Measurements from ENCODE around the gene TPSG1.
"Not testable (repeated sequence)": the region's sequence is repeated elsewhere in the genome, so short reads cannot be mapped to it uniquely, and the experiment has no call there.

Gene TPSG1

GRCh38 chr16:1245452-1246020 is 20.5 kb upstream of the TPSG1 start:
- no peaks in the 10 kb centered on the region for H3K9me3 Mint-ChIP-seq

DNA sequence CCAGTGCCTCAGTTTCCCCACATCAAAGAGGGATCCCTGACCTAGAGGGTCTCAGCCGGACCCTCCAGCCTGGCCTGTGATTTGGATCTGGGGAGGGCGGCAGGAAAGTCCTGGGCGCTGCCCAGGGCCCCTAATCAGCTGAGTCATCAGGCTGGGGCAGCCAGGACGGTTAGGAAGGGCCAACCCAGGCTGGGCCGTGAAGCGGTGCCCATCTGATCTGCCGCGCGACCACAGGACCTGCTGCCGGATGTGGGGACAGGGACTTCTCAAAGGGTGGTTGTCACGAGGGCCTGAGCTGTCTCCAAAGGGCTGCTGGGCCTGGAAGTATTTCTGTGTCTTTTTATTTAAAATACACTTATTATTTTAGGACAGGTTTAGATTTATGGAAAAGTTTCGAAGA is 19.8 kb upstream of the TPSG1 start:
- H3K9me3 Mint-ChIP-seq: no peaks in the 10 kb centered on the region
- TF ChIP-seq, protein P1, sequence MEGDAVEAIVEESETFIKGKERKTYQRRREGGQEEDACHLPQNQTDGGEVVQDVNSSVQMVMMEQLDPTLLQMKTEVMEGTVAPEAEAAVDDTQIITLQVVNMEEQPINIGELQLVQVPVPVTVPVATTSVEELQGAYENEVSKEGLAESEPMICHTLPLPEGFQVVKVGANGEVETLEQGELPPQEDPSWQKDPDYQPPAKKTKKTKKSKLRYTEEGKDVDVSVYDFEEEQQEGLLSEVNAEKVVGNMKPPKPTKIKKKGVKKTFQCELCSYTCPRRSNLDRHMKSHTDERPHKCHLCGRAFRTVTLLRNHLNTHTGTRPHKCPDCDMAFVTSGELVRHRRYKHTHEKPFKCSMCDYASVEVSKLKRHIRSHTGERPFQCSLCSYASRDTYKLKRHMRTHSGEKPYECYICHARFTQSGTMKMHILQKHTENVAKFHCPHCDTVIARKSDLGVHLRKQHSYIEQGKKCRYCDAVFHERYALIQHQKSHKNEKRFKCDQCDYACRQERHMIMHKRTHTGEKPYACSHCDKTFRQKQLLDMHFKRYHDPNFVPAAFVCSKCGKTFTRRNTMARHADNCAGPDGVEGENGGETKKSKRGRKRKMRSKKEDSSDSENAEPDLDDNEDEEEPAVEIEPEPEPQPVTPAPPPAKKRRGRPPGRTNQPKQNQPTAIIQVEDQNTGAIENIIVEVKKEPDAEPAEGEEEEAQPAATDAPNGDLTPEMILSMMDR (IDR thresholded peaks at IDR 0.05; ENCODE audit: unreplicated experiment in 3 of 3): no peak

More at GRCh38 chr16:1245452-1246020, 20.5 kb upstream of the TPSG1 start:
- Mint-ChIP-seq H3K27ac (no peak overlapping the region), H3K4me3 (no peak overlapping the region), H3K27me3 (ENCODE audit: low read depth) (peaks cover 18% of the 10 kb centered on the region), H3K36me3 (ENCODE audit: low read depth) (no peaks in the 10 kb centered on the region), H3K4me1 (no peaks in the 10 kb centered on the region)
- TF ChIP-seq, protein P1 (IDR thresholded peaks at IDR 0.05; ENCODE audit: unreplicated experiment in 3 of 3): no peak

DNA sequence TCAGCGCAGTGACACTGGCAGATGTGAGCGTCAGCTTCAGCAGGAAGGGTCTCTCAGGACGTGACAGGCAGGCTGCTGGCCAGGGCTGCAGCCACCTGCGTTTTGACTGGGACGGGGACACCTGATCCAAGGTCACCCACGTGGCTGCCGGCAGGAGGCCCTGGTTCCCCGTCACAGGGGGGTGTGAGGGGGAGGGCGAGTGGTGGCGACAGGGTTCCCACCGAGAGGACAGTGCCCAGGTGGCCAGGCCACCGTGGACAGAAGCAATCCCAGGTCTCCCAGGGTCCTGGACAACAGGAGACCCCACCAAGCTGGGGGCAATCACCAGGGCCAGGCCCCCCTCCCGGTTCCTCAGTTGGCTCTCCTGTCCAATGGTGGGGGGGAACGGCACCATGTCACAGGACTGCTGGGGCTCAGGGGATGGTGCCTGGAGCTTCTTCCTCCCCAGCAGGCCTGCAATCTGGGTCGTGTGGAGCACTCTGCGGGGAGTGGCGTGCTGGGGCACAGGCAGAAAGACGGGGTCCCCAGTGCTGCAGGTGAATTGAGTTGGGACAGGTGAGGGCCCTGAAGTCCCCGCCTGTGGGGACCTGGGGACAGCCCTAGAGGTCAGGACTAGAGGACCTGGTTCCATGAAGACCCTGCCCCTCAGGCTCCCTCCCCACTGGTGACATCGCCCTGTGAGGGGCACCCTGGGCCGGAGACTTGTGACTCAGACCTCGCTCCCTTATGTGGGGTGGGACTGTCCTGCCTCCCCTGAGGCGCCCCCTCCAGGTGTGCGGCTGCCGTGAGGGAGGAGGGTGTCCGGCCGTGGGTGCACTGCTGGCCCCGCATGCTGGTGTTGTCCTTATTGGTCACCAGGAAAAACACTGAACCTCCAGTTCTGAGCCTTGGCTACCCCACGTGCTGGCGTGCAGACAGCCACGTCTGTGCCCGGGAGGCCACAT is 19.1 kb upstream of the TPSG1 start:
- not testable (repeated sequence) for H3K27ac Mint-ChIP-seq; H3K4me1 Mint-ChIP-seq; H3K4me3 Mint-ChIP-seq; H3K9me3 Mint-ChIP-seq; H3K36me3 Mint-ChIP-seq (ENCODE audit: low read depth)
- peaks cover 18% of the 10 kb centered on the region for H3K27me3 Mint-ChIP-seq (ENCODE audit: low read depth)

More for the DNA sequence above, 19.8 kb upstream of the TPSG1 start:
- no peak overlapping the region for H3K4me3 Mint-ChIP-seq
- H3K27me3 Mint-ChIP-seq (ENCODE audit: low read depth): peaks cover 18% of the 10 kb centered on the region
- H3K27ac Mint-ChIP-seq: no peak overlapping the region
- no peaks in the 10 kb centered on the region for H3K4me1 Mint-ChIP-seq
- no peaks in the 10 kb centered on the region for H3K36me3 Mint-ChIP-seq (ENCODE audit: low read depth)

GRCh38 chr16:1243363-1243762 is 18.3 kb upstream of the TPSG1 start:
- H3K9me3 Mint-ChIP-seq; H3K4me3 Mint-ChIP-seq; H3K27ac Mint-ChIP-seq; H3K4me1 Mint-ChIP-seq; H3K36me3 Mint-ChIP-seq (ENCODE audit: low read depth): not testable (repeated sequence)
- H3K27me3 Mint-ChIP-seq (ENCODE audit: low read depth): peaks cover 18% of the 10 kb centered on the region

- H3K27me3 Mint-ChIP-seq (ENCODE audit: low read depth); H3K9me3 Mint-ChIP-seq; H3K27ac Mint-ChIP-seq; H3K4me3 Mint-ChIP-seq; H3K4me1 Mint-ChIP-seq; H3K36me3 Mint-ChIP-seq (ENCODE audit: low read depth): not testable (repeated sequence)
These were observed 16.0 kb upstream of the TPSG1 start for GRCh38 chr16:1241081-1241480.

DNA sequence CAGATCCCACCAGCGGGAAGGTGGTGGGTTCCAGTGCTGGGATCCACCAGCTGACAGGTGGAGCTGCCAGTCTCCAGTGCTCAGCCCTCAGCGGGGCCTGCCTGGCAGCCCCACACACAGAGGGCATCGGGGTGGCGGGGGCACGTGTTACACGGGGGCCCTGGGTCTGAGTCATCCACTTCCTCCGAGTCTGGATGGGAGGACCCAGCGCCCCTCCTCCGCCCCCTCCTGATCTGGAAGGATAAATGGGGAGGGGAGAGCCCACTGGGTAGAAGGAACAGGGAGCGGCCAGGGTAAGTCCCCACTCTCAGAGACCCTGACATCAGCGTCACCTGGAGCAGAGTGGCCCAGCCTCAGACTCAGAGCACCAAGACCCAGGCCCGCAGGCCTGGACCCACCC is 15.4 kb upstream of the TPSG1 start, which contains the start of gene TPSAB1:
TPSAB1 (plus strand) TSS at position 270 of the 400 bp plus-strand sequence. CDS start 234 bp downstream, outside the sequence.
- not testable (repeated sequence) for H3K36me3 Mint-ChIP-seq (ENCODE audit: low read depth); H3K4me3 Mint-ChIP-seq; H3K4me1 Mint-ChIP-seq; H3K27ac Mint-ChIP-seq; H3K9me3 Mint-ChIP-seq; H3K27me3 Mint-ChIP-seq (ENCODE audit: low read depth)

DNA sequence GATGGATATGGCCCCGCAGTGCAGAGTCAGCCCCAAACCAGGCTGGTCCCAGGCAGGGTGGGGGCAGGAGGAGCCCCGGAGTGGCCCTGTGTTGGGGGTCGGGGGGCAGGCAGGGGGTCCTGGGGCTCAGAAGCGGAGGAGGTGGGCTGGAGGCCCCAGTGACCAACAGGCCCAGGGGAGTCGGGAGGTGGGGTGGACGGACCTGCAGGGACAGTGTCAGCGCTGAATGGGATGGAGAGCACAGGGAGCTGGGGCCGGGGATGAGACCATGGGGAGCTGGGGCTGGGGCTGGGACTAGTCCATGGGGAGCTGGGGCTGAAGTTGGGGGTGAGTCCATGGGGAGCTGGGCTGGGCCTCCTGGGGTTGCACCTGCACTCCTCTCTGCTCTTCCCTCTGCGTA is 14.5 kb upstream of the TPSG1 start:
- H3K4me3 Mint-ChIP-seq; H3K4me1 Mint-ChIP-seq; H3K27me3 Mint-ChIP-seq (ENCODE audit: low read depth); H3K36me3 Mint-ChIP-seq (ENCODE audit: low read depth); H3K27ac Mint-ChIP-seq; H3K9me3 Mint-ChIP-seq: not testable (repeated sequence)

DNA sequence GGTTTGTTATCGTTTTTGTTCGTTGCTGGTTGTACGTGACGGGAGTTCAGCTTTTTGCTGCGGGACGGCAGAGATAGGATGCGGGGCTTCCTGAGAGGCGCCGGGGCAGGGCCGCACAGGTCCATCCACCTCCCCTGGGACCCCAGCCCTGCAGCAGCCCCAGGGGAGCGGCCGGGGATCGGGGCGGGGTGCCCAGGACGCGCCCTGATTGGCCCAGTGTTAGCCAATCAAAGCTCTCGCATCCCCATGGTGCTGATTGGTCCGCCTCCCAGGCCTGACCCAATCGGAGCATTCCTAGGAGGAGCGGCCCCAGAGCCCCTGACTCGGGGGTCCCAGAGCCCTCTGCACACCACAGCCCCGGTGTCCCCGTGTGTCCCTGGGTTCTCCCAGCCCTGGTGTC is 13.8 kb upstream of the TPSG1 start:
- H3K27me3 Mint-ChIP-seq (ENCODE audit: low read depth); H3K4me1 Mint-ChIP-seq; H3K9me3 Mint-ChIP-seq; H3K4me3 Mint-ChIP-seq; H3K36me3 Mint-ChIP-seq (ENCODE audit: low read depth); H3K27ac Mint-ChIP-seq: not testable (repeated sequence)

GRCh38 chr16:1237990-1238389 is 12.9 kb upstream of the TPSG1 start:
- Mint-ChIP-seq H3K9me3 (peaks cover 5% of the 10 kb centered on the region), H3K4me3 (no peak overlapping the region), H3K27ac (peak overlapping the region in 1 of 3 experiments; percentile 38), H3K36me3 (ENCODE audit: low read depth) (no peaks in the 10 kb centered on the region), H3K4me1 (no peaks in the 10 kb centered on the region), H3K27me3 (ENCODE audit: low read depth) (peaks cover 6% of the 10 kb centered on the region)
- TF ChIP-seq, protein P1 (IDR thresholded peaks at IDR 0.05; ENCODE audit: unreplicated experiment in 3 of 3): no peak

- H3K36me3 Mint-ChIP-seq (ENCODE audit: low read depth); H3K27ac Mint-ChIP-seq; H3K27me3 Mint-ChIP-seq (ENCODE audit: low read depth); H3K4me3 Mint-ChIP-seq; H3K4me1 Mint-ChIP-seq; H3K9me3 Mint-ChIP-seq: not testable (repeated sequence)
These were observed 11.6 kb upstream of the TPSG1 start for GRCh38 chr16:1236659-1237058.

DNA sequence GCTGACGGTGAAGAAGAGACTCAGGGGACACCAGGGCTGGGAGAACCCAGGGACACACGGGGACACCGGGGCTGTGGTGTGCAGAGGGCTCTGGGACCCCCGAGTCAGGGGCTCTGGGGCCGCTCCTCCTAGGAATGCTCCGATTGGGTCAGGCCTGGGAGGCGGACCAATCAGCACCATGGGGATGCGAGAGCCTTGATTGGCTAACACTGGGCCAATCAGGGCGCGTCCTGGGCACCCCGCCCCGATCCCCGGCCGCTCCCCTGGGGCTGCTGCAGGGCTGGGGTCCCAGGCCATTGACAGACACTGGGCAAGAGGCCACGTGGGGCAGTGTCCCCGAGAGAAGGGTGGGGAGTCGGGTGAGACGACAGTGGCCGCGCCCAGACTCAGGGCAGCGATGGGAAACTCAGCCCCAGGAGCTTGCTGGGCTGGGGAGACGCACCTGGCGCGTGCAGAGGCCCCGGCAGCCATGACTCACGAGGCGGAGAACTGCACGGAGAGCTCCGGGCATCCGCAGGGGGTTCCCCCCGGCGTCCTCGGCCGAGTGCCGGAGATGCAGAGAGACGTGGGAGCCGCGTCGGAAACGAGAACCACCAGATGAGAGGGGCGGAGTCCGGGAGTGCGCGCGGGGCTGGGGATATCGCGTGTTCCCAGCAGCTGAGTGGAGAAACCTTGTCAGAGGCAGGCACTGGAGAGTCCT is 7.1 kb upstream of the TPSG1 start:
- H3K9me3 Mint-ChIP-seq; H3K27ac Mint-ChIP-seq; H3K4me1 Mint-ChIP-seq; H3K27me3 Mint-ChIP-seq (ENCODE audit: low read depth); H3K36me3 Mint-ChIP-seq (ENCODE audit: low read depth); H3K4me3 Mint-ChIP-seq: not testable (repeated sequence)
